DOHH2 (cell line): ENCODE measurements around the gene UBQLN4.

ENCODE experiments used
- H3F3A ChIP-seq: fragments of 200-600 bp; sonication (generic), shearing (Covaris generic); 2 replicates; pipeline ENCODE4 v1.6.0; 2016; ENCODE audit warnings: antibody characterized with exemption, mild to moderate bottlenecking; ENCODE audit not compliant: control insufficient read depth, insufficient read depth
- H3K27ac ChIP-seq: fragments of 200-600 bp; sonication (generic); 2 replicates; pipeline ENCODE4 v1.5.1; 2014; ENCODE audit warnings: low read depth, mild to moderate bottlenecking, low read length, moderate library complexity
- H3K27me3 ChIP-seq: fragments of 200-600 bp; sonication (generic); 2 replicates; pipeline ENCODE4 v1.6.1; 2014; ENCODE audit warnings: mild to moderate bottlenecking, low read length, mixed read lengths; ENCODE audit not compliant: control insufficient read depth
- H3K36me3 ChIP-seq: fragments of 200-600 bp; sonication (generic); 2 replicates; pipeline ENCODE4 v1.6.1; 2014; ENCODE audit warnings: mild to moderate bottlenecking, low read length, moderate library complexity, mixed read lengths; ENCODE audit not compliant: control insufficient read depth
- H3K4me1 ChIP-seq: fragments of 200-600 bp; sonication (generic); 2 replicates; pipeline ENCODE4 v1.6.1; 2014; ENCODE audit warnings: mild to moderate bottlenecking, low read length, mixed read lengths; ENCODE audit not compliant: control insufficient read depth
- H3K4me2 ChIP-seq: fragments of 200-600 bp; sonication (generic); 2 replicates; pipeline ENCODE4 v1.6.0; 2014; ENCODE audit warnings: mild to moderate bottlenecking, low read length, moderate library complexity
- H3K4me3 ChIP-seq: fragments of 200-600 bp; sonication (generic); 2 replicates; pipeline ENCODE4 v1.5.1; 2014; ENCODE audit warnings: mild to moderate bottlenecking, low read length, mixed read lengths
- H3K79me2 ChIP-seq: fragments of 200-600 bp; sonication (generic); 2 replicates; pipeline ENCODE4 v1.6.1; 2014; ENCODE audit warnings: mild to moderate bottlenecking, low read length, mixed read lengths; ENCODE audit not compliant: control insufficient read depth
- H3K9me2 ChIP-seq: fragments of 200-600 bp; sonication (generic); replicated peaks from 2 replicates; pipeline ENCODE4 v1.6.1; 2014; ENCODE audit warnings: mild to moderate bottlenecking, low read length, mixed read lengths; ENCODE audit not compliant: control insufficient read depth
- H3K9me3 ChIP-seq: fragments of 200-600 bp; sonication (generic); 2 replicates; pipeline ENCODE4 v1.6.1; 2014; ENCODE audit warnings: antibody characterized with exemption, low read length, mixed read lengths; ENCODE audit not compliant: control insufficient read depth, insufficient read depth
- H4K20me1 ChIP-seq: fragments of 200-600 bp; sonication (generic); 2 replicates; pipeline ENCODE4 v1.6.0; 2014; ENCODE audit warnings: low read depth, mild to moderate bottlenecking, antibody characterized with exemption, low read length, moderate library complexity; ENCODE audit not compliant: control insufficient read depth, insufficient read depth
- EZH2phosphoT487 ChIP-seq: fragments of 200-600 bp; sonication (generic); IDR thresholded peaks from 2 replicates; pipeline ENCODE4 v1.6.1; 2017; ENCODE audit warnings: borderline replicate concordance, mild to moderate bottlenecking, antibody characterized with exemption, low read length, moderate library complexity, mixed read lengths
- TF ChIP-seq, protein P1 (sequence below): fragments of 200-600 bp; sonication (generic); IDR thresholded peaks from one replicate; pipeline ENCODE4 v1.5.1; 2014; ENCODE audit warnings: antibody characterized with exemption, mild to moderate bottlenecking, low read depth, low read length; ENCODE audit not compliant: poor library complexity, severe bottlenecking

Gene UBQLN4

DNA sequence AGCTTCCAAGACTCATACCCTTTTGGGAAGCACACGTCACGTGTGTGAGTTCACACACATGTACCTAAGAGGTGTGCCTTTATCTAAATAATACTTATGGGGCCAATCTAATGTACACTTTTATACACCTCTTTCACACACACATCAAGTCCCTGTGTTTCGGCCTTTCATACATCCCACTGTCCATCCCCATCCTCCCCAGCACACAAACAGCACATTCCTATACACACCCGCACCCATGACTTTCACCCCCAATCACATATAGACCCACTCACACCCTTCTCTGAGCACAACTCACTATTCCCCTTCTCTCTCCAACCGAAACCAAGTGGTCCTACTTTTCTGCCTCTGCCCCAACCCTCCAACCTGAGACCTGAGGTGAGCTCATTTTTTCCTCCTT is 25.1 kb upstream of the UBQLN4 start:
- Histone ChIP-seq H3K4me2 (no peak overlapping the region), H4K20me1 (no peaks in the 10 kb centered on the region), H3K27me3 (peaks cover 19% of the 10 kb centered on the region), H3K9me2 (no peaks in the 10 kb centered on the region), H3K4me3 (no peak overlapping the region), H3F3A (peaks cover 19% of the 10 kb centered on the region), H3K27ac (no peak overlapping the region), H3K4me1 (peaks cover 48% of the 10 kb centered on the region), H3K36me3 (peaks cover 6% of the 10 kb centered on the region; the same call in 1 of the 2 replicates), H3K9me3 (no peaks in the 10 kb centered on the region), H3K79me2 (peaks cover 18% of the 10 kb centered on the region)
- TF ChIP-seq EZH2phosphoT487, result no peak

DNA sequence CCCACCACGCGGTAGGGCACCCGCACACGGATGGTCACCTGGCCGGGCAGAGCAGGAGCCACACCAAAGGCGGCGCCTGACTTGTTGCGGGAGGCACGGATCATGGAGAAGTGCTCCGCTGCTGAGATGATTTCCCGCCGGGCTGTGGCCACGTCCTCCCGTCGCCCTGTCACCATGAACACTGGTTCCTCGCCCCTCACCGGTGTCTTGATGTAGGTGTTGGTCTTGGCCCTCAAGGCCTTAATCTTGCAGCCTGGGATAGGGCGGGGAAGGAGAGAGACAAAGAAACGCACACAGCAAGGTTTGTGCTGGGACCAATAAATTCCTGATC is 23.8 kb upstream of the UBQLN4 start:
- peak overlapping the region; percentile 94 for H3K4me3 ChIP-seq
- H3K4me2 ChIP-seq, result peak overlapping the region; percentile 93

DNA sequence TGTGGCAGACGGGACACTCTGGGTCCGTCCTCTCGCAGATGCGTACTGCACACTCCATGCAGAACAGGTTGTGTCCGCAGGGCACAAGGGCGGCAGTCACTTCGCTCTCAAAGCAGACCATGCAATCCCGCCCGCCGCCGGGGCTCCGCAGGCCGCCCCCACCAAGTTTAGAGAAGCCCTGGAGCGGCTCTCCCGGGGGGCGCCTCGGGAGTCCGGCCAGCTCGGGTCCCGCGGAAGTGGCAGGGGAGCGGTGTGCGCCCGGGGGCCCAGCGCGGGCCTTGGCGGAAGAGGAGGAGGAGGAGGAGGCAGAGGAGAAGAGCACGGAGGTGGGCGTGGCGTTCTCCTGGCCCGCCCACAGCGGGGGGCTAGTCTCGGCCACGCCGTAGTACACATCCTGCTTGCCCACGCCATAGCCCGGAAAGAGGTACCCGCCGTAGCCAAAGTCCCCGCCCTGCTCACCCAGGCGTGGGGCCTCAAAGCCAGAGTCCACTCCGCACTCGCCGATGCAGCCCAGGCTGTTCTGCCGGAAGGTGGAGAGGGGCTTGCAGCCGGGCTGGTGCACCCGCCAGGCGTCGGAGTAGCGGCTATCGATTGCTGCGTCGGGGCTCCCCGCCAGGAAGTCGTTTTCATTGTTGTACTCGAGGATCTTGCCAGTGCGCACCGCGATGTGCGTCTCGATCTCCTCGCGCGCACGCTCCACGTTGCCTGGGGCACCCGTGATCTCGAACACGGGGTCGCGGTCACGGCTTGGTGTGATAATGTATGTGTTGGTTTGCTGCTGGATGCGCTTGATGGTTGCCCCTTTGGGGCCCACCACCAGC is 23.2 kb upstream of the UBQLN4 start:
- Histone ChIP-seq H3K4me2 (peak overlapping the region; percentile 93), H4K20me1 (no peaks in the 10 kb centered on the region), H3K27ac (peak overlapping the region; percentile 32), H3K4me1 (peaks cover 39% of the 10 kb centered on the region), H3F3A (peaks cover 19% of the 10 kb centered on the region), H3K4me3 (peak overlapping the region; percentile 94), H3K79me2 (peaks cover 18% of the 10 kb centered on the region), H3K27me3 (peaks cover 9% of the 10 kb centered on the region), H3K36me3 (peaks cover 6% of the 10 kb centered on the region; the same call in 1 of the 2 replicates), H3K9me2 (no peaks in the 10 kb centered on the region), H3K9me3 (no peaks in the 10 kb centered on the region)
- TF ChIP-seq, protein P1, sequence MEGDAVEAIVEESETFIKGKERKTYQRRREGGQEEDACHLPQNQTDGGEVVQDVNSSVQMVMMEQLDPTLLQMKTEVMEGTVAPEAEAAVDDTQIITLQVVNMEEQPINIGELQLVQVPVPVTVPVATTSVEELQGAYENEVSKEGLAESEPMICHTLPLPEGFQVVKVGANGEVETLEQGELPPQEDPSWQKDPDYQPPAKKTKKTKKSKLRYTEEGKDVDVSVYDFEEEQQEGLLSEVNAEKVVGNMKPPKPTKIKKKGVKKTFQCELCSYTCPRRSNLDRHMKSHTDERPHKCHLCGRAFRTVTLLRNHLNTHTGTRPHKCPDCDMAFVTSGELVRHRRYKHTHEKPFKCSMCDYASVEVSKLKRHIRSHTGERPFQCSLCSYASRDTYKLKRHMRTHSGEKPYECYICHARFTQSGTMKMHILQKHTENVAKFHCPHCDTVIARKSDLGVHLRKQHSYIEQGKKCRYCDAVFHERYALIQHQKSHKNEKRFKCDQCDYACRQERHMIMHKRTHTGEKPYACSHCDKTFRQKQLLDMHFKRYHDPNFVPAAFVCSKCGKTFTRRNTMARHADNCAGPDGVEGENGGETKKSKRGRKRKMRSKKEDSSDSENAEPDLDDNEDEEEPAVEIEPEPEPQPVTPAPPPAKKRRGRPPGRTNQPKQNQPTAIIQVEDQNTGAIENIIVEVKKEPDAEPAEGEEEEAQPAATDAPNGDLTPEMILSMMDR, result no peak
- no peak for TF ChIP-seq EZH2phosphoT487

More for the DNA sequence above, 23.8 kb upstream of the UBQLN4 start:
- Histone ChIP-seq H3K36me3 (peaks cover 6% of the 10 kb centered on the region; the same call in 1 of the 2 replicates), H3K9me3 (no peaks in the 10 kb centered on the region), H3F3A (peaks cover 19% of the 10 kb centered on the region), H3K27me3 (peaks cover 10% of the 10 kb centered on the region), H3K9me2 (no peaks in the 10 kb centered on the region), H3K4me1 (peaks cover 39% of the 10 kb centered on the region), H4K20me1 (no peaks in the 10 kb centered on the region), H3K79me2 (peaks cover 18% of the 10 kb centered on the region), H3K27ac (no peak overlapping the region)
- TF ChIP-seq, protein P1, result no peak
- no peak for TF ChIP-seq EZH2phosphoT487

DNA sequence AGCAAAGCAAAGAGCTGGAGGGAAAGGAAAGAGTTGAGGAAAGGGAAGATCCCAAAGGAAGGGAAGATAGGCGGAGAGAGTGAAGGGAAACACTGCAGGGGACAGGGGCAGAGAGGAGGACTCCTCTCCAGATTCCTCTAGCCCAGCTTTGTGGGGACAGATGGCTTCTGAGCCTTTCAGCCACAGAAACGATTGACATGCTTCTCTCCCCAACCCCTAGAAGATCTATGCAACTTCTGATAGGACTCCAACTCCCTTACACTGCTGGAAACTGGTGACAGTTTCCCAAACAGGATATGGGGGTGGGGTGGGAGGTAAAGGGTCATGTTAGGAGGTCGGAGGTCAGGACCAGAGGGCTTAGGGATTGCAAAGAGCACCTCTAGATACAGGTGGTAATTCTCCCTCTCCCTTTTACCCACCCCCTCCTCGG is 22.2 kb upstream of the UBQLN4 start:
- TF ChIP-seq, protein P1, result no peak
- no peak for TF ChIP-seq EZH2phosphoT487
- peak overlapping the region; percentile 93 for H3K4me2 ChIP-seq
- H3K4me3 ChIP-seq, result peak overlapping the region; percentile 94
- H3K79me2 ChIP-seq, result peaks cover 18% of the 10 kb centered on the region
- no peaks in the 10 kb centered on the region for H4K20me1 ChIP-seq
- H3K9me3 ChIP-seq, result no peaks in the 10 kb centered on the region
- peaks cover 6% of the 10 kb centered on the region; the same call in 1 of the 2 replicates for H3K36me3 ChIP-seq
- H3K9me2 ChIP-seq, result no peaks in the 10 kb centered on the region
- H3F3A ChIP-seq, result peaks cover 19% of the 10 kb centered on the region
- H3K27me3 ChIP-seq, result peaks cover under 1% of the 10 kb centered on the region; the same call in 1 of the 2 replicates
- peaks cover 33% of the 10 kb centered on the region for H3K4me1 ChIP-seq
- no peak overlapping the region for H3K27ac ChIP-seq
